NB4 (cell line): Measurements from ENCODE around the gene KCNMB3.

Experiments
- CTCF ChIP-seq: IDR thresholded peaks from one replicate; pipeline ENCODE4 v1.5.1; 2012; ENCODE audit warnings: low read depth, low read length
- MAX ChIP-seq: IDR thresholded peaks from 2 replicates; pipeline ENCODE4 v1.6.1; 2011; ENCODE audit warnings: low read depth, low read length
- POLR2A ChIP-seq: IDR thresholded peaks from 2 replicates; pipeline ENCODE4 v1.6.1; 2011; ENCODE audit warnings: mild to moderate bottlenecking; ENCODE audit not compliant: insufficient read length; ENCODE audit errors: extremely low read depth

- TF ChIP-seq CTCF (no peak), POLR2A (no peak), MAX (no peak)
These were observed 26.3 kb downstream of the KCNMB3 start for GRCh38 chr3:179224584-179224983.
